ENCODE data around the gene HIP1R.

DNA sequence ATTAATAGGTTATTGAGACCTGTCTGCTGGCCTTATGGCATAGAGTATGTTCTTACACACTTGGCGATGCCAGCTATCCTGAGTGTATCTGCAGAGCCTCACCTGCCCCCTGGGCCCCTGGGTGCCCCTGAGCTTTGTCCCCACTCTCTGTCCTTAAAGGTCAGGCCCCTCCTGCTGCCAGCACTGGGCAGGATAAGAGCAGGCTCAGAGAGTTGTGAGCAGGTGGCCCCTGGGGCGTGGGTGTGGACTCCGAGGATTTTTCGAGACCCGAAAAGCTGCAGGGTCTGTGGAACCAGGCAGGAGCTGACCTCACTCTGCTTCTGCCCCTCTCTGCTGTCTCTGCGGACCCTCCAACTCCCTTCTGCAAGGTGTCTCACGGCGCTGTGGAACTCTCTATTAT, 8.2 kb downstream of the HIP1R start:
- TF ChIP-seq EZH2 (IDR thresholded peaks at IDR 0.05; ENCODE audit: borderline replicate concordance, control insufficient read depth, low read depth, low read length) (no peak), BHLHE40 (IDR thresholded peaks at IDR 0.05; ENCODE audit: borderline replicate concordance in 1 of 2, low read depth in 2 of 2, low read length in 1 of 2) (no peak), RCOR1 (conservative IDR thresholded peaks at IDR 0.05; ENCODE audit: low read depth, low read length) (no peak), POLR2A (IDR thresholded peaks at IDR 0.05; ENCODE audit: low read depth, low read length) (no peak), CHD2 (IDR thresholded peaks at IDR 0.05; ENCODE audit: borderline replicate concordance, low read depth, low read length) (no peak), CEBPB (IDR thresholded peaks at IDR 0.05; ENCODE audit: borderline replicate concordance in 1 of 2, low read depth in 2 of 2, low read length in 2 of 2) (no peak), CTCF (IDR thresholded peaks at IDR 0.05 in 2 of 3, conservative IDR thresholded peaks at IDR 0.05 in 1 of 3; ENCODE audit: control insufficient read depth in 2 of 3, extremely low read depth in 1 of 3, insufficient read depth in 1 of 3, low read depth in 3 of 3, low read length in 3 of 3) (no peak), HDGF (IDR thresholded peaks at IDR 0.05) (no peak)

All from GM12878 (cell line).